ENCODE results near the gene ATF7IP. TPM values are rescaled to one million over a fixed set of nuclear protein-coding genes. Genes with fewer than 3 reads are reported as not detected.
A peak's percentile ranks its signal among the peaks of the same experiment; 100 is the strongest.

ATF7IP gene
- total and polyA plus RNA-seq, 2 donors (not counting 1 experiment from before 2014, with no cell fraction given), result 28.1 to 208 TPM

DNA sequence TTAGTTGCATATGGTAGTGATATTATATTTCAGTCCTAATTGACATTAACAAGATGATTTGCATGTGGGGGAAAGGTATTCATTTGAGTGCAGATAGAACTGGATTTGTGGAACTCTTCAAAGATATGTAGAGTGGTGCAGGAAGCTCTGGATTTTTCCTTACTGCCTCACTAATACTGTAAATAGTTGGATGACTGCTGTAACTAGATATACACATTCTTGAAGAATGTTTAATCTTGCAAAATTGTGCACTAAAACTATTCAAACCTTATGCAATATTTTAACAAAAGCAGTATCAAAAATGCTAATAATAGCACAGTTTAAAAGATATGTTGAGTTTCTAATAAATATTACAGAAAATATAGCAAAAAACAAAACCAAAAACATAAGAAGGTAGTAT lies 43.1 kb upstream of the ATF7IP start:
- no peak overlapping the region for H3K9ac ChIP-seq (ENCODE audit: low read length)
- H3K9me3 ChIP-seq (ENCODE audit: control extremely low read depth in 1 of 3, control insufficient read depth in 2 of 3, insufficient read depth in 1 of 3, low read length in 2 of 3), result peaks cover 0 to 7% (median 0%) of the 10 kb centered on the region in 3 donors
- peak overlapping the region; percentile 22 for H2AFZ ChIP-seq (ENCODE audit: insufficient read depth, low read depth, low read length, poor library complexity, severe bottlenecking)
- H3K27ac Mint-ChIP-seq, result no peak overlapping the region
- no peak overlapping the region for H3K27ac ChIP-seq (ENCODE audit: low read length in 2 of 2)
- no peaks in the 10 kb centered on the region for H3K36me3 ChIP-seq (replicated peaks in 1 of 2; ENCODE audit: control extremely low read depth in 1 of 2, control insufficient read depth in 1 of 2, extremely low read depth in 1 of 2, insufficient read depth in 2 of 2, low read length in 1 of 2)
- H3K4me2 ChIP-seq (replicated peaks; ENCODE audit: low read depth, low read length, poor library complexity, severe bottlenecking), result no peak overlapping the region
- no peaks in the 10 kb centered on the region for H3K27me3 ChIP-seq (replicated peaks in 1 of 4; ENCODE audit: control extremely low read depth in 1 of 4, control insufficient read depth in 3 of 4, insufficient read depth in 4 of 4, low read length in 3 of 4)
- no peak for ATAC-seq (ENCODE audit: low read depth)
- POLR2A ChIA-PET, result no interaction called here
- intact Hi-C loops (cut with micrococcal nuclease), result no loop called here
- no peak overlapping the region for H3K4me3 ChIP-seq (ENCODE audit: control extremely low read depth in 1 of 5, extremely low read depth in 1 of 5, insufficient read depth in 1 of 5, low read depth in 2 of 5, low read length in 4 of 5)
- H3K27me3 Mint-ChIP-seq, result no peaks in the 10 kb centered on the region
- no peaks in the 10 kb centered on the region for H3K79me2 ChIP-seq (ENCODE audit: control insufficient read depth, insufficient read depth, low read length)
- CTCF ChIA-PET, result interaction anchor here (0.6 kb wide), 1 partner anchor 157 kb away, joined by 5 read pairs; no protein-coding TSS in a partner anchor
- peaks cover 0 to 5% of the 10 kb centered on the region in 2 donors for H3K4me1 ChIP-seq (ENCODE audit: control insufficient read depth in 2 of 2, insufficient read depth in 2 of 2, low read length in 2 of 2)
- no peak for DNase-seq
- no peak overlapping the region for H3K4me3 Mint-ChIP-seq
- H3K9me3 Mint-ChIP-seq (ENCODE audit: insufficient read depth), result no peaks in the 10 kb centered on the region
- no peaks in the 10 kb centered on the region for H4K20me1 ChIP-seq (ENCODE audit: control insufficient read depth, insufficient read depth, low read length, poor library complexity, severe bottlenecking)
- peaks cover 10% of the 10 kb centered on the region for H3K4me1 Mint-ChIP-seq
- TF ChIP-seq, protein P1, sequence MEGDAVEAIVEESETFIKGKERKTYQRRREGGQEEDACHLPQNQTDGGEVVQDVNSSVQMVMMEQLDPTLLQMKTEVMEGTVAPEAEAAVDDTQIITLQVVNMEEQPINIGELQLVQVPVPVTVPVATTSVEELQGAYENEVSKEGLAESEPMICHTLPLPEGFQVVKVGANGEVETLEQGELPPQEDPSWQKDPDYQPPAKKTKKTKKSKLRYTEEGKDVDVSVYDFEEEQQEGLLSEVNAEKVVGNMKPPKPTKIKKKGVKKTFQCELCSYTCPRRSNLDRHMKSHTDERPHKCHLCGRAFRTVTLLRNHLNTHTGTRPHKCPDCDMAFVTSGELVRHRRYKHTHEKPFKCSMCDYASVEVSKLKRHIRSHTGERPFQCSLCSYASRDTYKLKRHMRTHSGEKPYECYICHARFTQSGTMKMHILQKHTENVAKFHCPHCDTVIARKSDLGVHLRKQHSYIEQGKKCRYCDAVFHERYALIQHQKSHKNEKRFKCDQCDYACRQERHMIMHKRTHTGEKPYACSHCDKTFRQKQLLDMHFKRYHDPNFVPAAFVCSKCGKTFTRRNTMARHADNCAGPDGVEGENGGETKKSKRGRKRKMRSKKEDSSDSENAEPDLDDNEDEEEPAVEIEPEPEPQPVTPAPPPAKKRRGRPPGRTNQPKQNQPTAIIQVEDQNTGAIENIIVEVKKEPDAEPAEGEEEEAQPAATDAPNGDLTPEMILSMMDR (IDR thresholded peaks at IDR 0.05), result no peak
- no peak for TF ChIP-seq EZH2 (IDR thresholded peaks at IDR 0.05; ENCODE audit: borderline replicate concordance, insufficient read depth, low read depth, low read length, poor library complexity, severe bottlenecking)

DNA sequence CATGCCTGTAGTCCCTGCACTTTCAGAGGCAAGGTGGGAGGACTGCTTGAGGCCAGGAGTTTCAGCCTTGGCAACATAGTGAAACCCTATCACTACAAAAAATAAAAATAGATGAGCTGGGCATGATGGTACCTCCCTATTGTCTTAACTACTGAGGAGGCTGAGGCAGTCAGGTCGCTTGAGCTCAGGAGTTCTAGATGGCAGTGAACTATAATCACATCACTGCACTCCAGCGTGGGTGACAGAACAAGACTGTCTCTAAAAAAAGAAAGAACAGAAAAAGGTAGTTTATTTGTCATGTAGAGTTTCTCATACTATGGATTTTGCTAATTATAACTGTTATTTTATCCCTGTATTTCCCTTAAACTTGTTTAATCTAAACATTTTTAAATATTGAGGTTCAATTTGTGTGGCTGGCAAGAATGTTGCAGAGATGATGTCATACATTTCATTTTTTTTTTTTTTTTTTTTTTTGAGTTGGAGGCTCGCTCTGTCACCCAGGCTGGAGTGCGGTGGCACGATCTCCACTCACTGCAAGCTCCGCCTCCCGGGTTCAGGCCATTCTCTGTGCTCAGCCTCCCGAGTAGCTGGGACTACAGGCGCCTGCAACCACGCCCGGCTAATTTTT lies 39.7 kb upstream of the ATF7IP start:
- 100% methylated on average over 7 of the region's 11 CpGs for WGBS (ENCODE audit: insufficient coverage)
- Mint-ChIP-seq H3K9me3 (ENCODE audit: insufficient read depth) (no peaks in the 10 kb centered on the region), H3K27ac (no peak overlapping the region), H3K27me3 (no peaks in the 10 kb centered on the region), H3K4me3 (no peak overlapping the region), H3K4me1 (peaks cover 22% of the 10 kb centered on the region)
- Histone ChIP-seq H3K9me3 (ENCODE audit: control extremely low read depth in 1 of 3, control insufficient read depth in 2 of 3, insufficient read depth in 1 of 3, low read length in 2 of 3) (peaks cover 0 to 12% (median 2%) of the 10 kb centered on the region in 3 donors), H4K20me1 (ENCODE audit: control insufficient read depth, insufficient read depth, low read length, poor library complexity, severe bottlenecking) (no peaks in the 10 kb centered on the region), H3K4me1 (ENCODE audit: control insufficient read depth in 2 of 2, insufficient read depth in 2 of 2, low read length in 2 of 2) (peaks cover 3 to 11% of the 10 kb centered on the region in 2 donors), H3K9ac (ENCODE audit: low read length) (no peak overlapping the region), H3K4me3 (ENCODE audit: control extremely low read depth in 1 of 5, extremely low read depth in 1 of 5, insufficient read depth in 1 of 5, low read depth in 2 of 5, low read length in 4 of 5) (no peak overlapping the region), H3K27me3 (replicated peaks in 1 of 4; ENCODE audit: control extremely low read depth in 1 of 4, control insufficient read depth in 3 of 4, insufficient read depth in 4 of 4, low read length in 3 of 4) (no peaks in the 10 kb centered on the region), H3K79me2 (ENCODE audit: control insufficient read depth, insufficient read depth, low read length) (no peaks in the 10 kb centered on the region), H3K36me3 (replicated peaks in 1 of 2; ENCODE audit: control extremely low read depth in 1 of 2, control insufficient read depth in 1 of 2, extremely low read depth in 1 of 2, insufficient read depth in 2 of 2, low read length in 1 of 2) (no peaks in the 10 kb centered on the region), H2AFZ (ENCODE audit: insufficient read depth, low read depth, low read length, poor library complexity, severe bottlenecking) (no peak overlapping the region), H3K27ac (ENCODE audit: low read length in 2 of 2) (no peak overlapping the region), H3K4me2 (replicated peaks; ENCODE audit: low read depth, low read length, poor library complexity, severe bottlenecking) (no peak overlapping the region)
- CTCF ChIA-PET, result interaction anchor here (0.9 kb wide), 1 partner anchor 70 kb away, joined by 5 read pairs; no protein-coding TSS in a partner anchor
- no peak for TF ChIP-seq EZH2 (IDR thresholded peaks at IDR 0.05; ENCODE audit: borderline replicate concordance, insufficient read depth, low read depth, low read length, poor library complexity, severe bottlenecking)
- TF ChIP-seq, protein P1 (IDR thresholded peaks at IDR 0.05), result no peak
- intact Hi-C loops (cut with micrococcal nuclease), result no loop called here
- ATAC-seq (ENCODE audit: low read depth) (no peak), DNase-seq (no peak)
- POLR2A ChIA-PET, result interaction anchor here (0.7 kb wide), 1 partner anchor 35 kb away, joined by 6 read pairs; no protein-coding TSS in a partner anchor
